A549 (cell line): ENCODE measurements around the gene PCBP4. TPM values are rescaled to one million over a fixed set of nuclear protein-coding genes. Genes with fewer than 3 reads are reported as not detected.

Experiments
- ATAC-seq, 2 experiments: fragments of 200-7000 bp in 1 of 2; fragments of >200 bp in 1 of 2; cut with Nextera tagmentation in 1 of 2; cut with Tn5 transposase in 1 of 2; 3 replicates each; pipeline versions ENCODE4 v1.8.0 to v1.9.1; 2018 to 2020; ENCODE audit warnings: mild to moderate bottlenecking in 1 of 2, moderate library complexity in 1 of 2
- CTCF ChIA-PET: fragments of 300-600 bp; sonication (Branson Sonifier 250); formaldehyde crosslinking; extraction: SDS; loops from one replicate; lab custom pipeline; 2021; ENCODE audit warnings: antibody characterized with exemption, inconsistent platforms; lab: Yijun Ruan, JAX
- POLR2A ChIA-PET: fragments of 350-600 bp; formaldehyde crosslinking; extraction: SDS; loops from one replicate; lab custom pipeline; 2021; ENCODE audit warnings: antibody characterized with exemption, inconsistent platforms; lab: Yijun Ruan, JAX
- DNase-seq, 2 experiments: peaks; one replicate each; pipeline versions ENCODE4 v3.0.0 to v3.0.0-alpha.2; 2011 to 2016; ENCODE audit warnings: low read depth in 1 of 2, low spot score in 1 of 2
- FAIRE-seq: peaks from 2 replicates; lab custom pipeline; 2011; peaks lifted over from hg19 to GRCh38; lab: Jason Lieb, UNC
- H3K27ac ChIP-seq, 2 experiments: fragments of >200 bp; sonication (Bioruptor Twin); formaldehyde crosslinking; 3 replicates each; pipeline ENCODE4 v1.5.1; 2016 to 2017
- H3K4me1 ChIP-seq: fragments of >200 bp; sonication (Bioruptor Twin); formaldehyde crosslinking; 3 replicates; pipeline ENCODE4 v1.6.1; 2016
- H3K4me2 ChIP-seq: fragments of >200 bp; sonication (Bioruptor Twin); formaldehyde crosslinking; 3 replicates; pipeline ENCODE4 v1.6.1; 2016
- H3K4me3 ChIP-seq: fragments of >200 bp; sonication (Bioruptor Twin); formaldehyde crosslinking; 3 replicates; pipeline ENCODE4 v1.5.1; 2016
- H3K9me3 ChIP-seq: fragments of >200 bp; sonication (Bioruptor Twin); formaldehyde crosslinking; 3 replicates; pipeline ENCODE4 v1.6.1; 2016
- ATOH8 ChIP-seq: fragments of 250-450 bp; sonication (Bioruptor Pico); IDR thresholded peaks from 2 replicates; pipeline ENCODE4 v1.5.0; 2020; ENCODE audit warnings: low read depth, mild to moderate bottlenecking, moderate library complexity
- CBX8 ChIP-seq: fragments of 200-600 bp; sonication (generic); IDR thresholded peaks from 2 replicates; pipeline ENCODE4 v1.6.1; 2016
- CHD2 ChIP-seq: fragments of 150-350 bp; IDR thresholded peaks from 2 replicates; pipeline ENCODE4 v1.6.1; 2014; ENCODE audit warnings: low read length; ENCODE audit not compliant: partially characterized antibody
- EHF ChIP-seq: fragments of 250-450 bp; sonication (Bioruptor Pico); IDR thresholded peaks from 2 replicates; pipeline ENCODE4 v1.5.0; 2020; ENCODE audit warnings: mild to moderate bottlenecking
- FOSB ChIP-seq: fragments of 250-450 bp; sonication (Bioruptor Pico); IDR thresholded peaks from 2 replicates; pipeline ENCODE4 v1.5.0; 2020; ENCODE audit warnings: mild to moderate bottlenecking, moderate library complexity
- FOSL2 ChIP-seq, 2 experiments: fragments of 450-650 bp in 1 of 2; fragments of >200 bp in 1 of 2; sonication (Bioruptor Twin) in 1 of 2; formaldehyde crosslinking; IDR thresholded peaks; 2 replicates each; pipeline versions ENCODE4 v1.5.0 to v1.6.1; 2016 to 2020; ENCODE audit warnings: mild to moderate bottlenecking in 1 of 2, moderate library complexity in 1 of 2
- FOXS1 ChIP-seq: fragments of 250-450 bp; sonication (Bioruptor Pico); IDR thresholded peaks from 2 replicates; pipeline ENCODE4 v1.5.0; 2020; ENCODE audit warnings: mild to moderate bottlenecking, moderate library complexity
- GATA3 ChIP-seq: IDR thresholded peaks from 2 replicates; pipeline ENCODE4 v1.6.1; 2012; ENCODE audit warnings: borderline replicate concordance
- HDAC2 ChIP-seq: fragments of 200-600 bp; sonication (generic); IDR thresholded peaks from 2 replicates; pipeline ENCODE4 v1.6.1; 2016
- KDM1A ChIP-seq: fragments of 200-600 bp; sonication (generic); IDR thresholded peaks from 2 replicates; pipeline ENCODE4 v1.6.1; 2016; ENCODE audit warnings: low read depth, mild to moderate bottlenecking
- KDM5A ChIP-seq: fragments of 200-600 bp; sonication (generic); IDR thresholded peaks from 2 replicates; pipeline ENCODE4 v1.6.1; 2016; ENCODE audit warnings: antibody characterized with exemption, mild to moderate bottlenecking
- MAZ ChIP-seq: fragments of 150-350 bp; IDR thresholded peaks from 2 replicates; pipeline ENCODE4 v1.6.1; 2014; ENCODE audit warnings: antibody characterized with exemption, low read depth, low read length, borderline replicate concordance
- MYC ChIP-seq: IDR thresholded peaks from 2 replicates; pipeline ENCODE4 v1.6.1; 2012; ENCODE audit warnings: mild to moderate bottlenecking, inconsistent platforms, low read length, improper control_type of control experiment, borderline replicate concordance
- NFE2L2 ChIP-seq: fragments of 150-350 bp; conservative IDR thresholded peaks from 2 replicates; pipeline ENCODE4 v1.6.1; 2014; ENCODE audit warnings: low read length
- POLR2A ChIP-seq: IDR thresholded peaks from 2 replicates; pipeline ENCODE4 v1.6.1; 2012; ENCODE audit warnings: mild to moderate bottlenecking, low read length
- POLR2AphosphoS2 ChIP-seq: conservative IDR thresholded peaks from 2 replicates; pipeline ENCODE4 v1.6.1; 2012; ENCODE audit warnings: low read length, improper control_type of control experiment, inconsistent platforms
- RARB ChIP-seq: fragments of 250-450 bp; sonication (Bioruptor Pico); IDR thresholded peaks from 2 replicates; pipeline ENCODE4 v1.8.0; 2021; ENCODE audit warnings: mild to moderate bottlenecking, moderate library complexity
- RCOR1 ChIP-seq: fragments of 150-350 bp; IDR thresholded peaks from 2 replicates; pipeline ENCODE4 v1.6.1; 2014; ENCODE audit warnings: antibody characterized with exemption, low read length, low read depth
- SREBF2 ChIP-seq: fragments of 450-650 bp; IDR thresholded peaks from 2 replicates; pipeline ENCODE4 v1.6.1; 2014; ENCODE audit warnings: mild to moderate bottlenecking, moderate library complexity
- TFCP2L1 ChIP-seq: fragments of 250-450 bp; sonication (Bioruptor Pico); IDR thresholded peaks from 2 replicates; pipeline ENCODE4 v1.5.0; 2021; ENCODE audit warnings: mild to moderate bottlenecking
- TP53 ChIP-seq: fragments of 250-450 bp; sonication (Bioruptor Pico); IDR thresholded peaks from 2 replicates; pipeline ENCODE4 v1.5.0; 2021; ENCODE audit warnings: mild to moderate bottlenecking, moderate library complexity
- ZNF302 ChIP-seq: fragments of 250-450 bp; sonication (Bioruptor Pico); IDR thresholded peaks from 2 replicates; pipeline ENCODE4 v1.9.0; 2021; ENCODE audit warnings: inconsistent platforms, mild to moderate bottlenecking, moderate library complexity
- WGBS: methylation state at CpG from one replicate; pipeline ENCODE4 v1.1.6; 2017; ENCODE audit errors: missing lambda C conversion rate; 5-methylcytosine and 5-hydroxymethylcytosine counted together
- polyA plus RNA-seq, 4 experiments: library from polyadenylated mRNA; depleted of rRNA in 3 of 4; stranded (reverse); fragments of >200 nt; fragmentation: RNase III in 1 of 4; extraction: RNeasy Plus Mini Kit Qiagen cat#74134 plus additional on column Dnase treatment in 1 of 4; gene quantifications; 2 replicates in 3 of 4; 3 replicates in 1 of 4; pipeline ENCODE4 v1.2.3, GENCODE V29; 2011 to 2017
- TF ChIP-seq, protein P1 (sequence below): IDR thresholded peaks from 2 replicates; pipeline ENCODE4 v1.6.1; 2012; ENCODE audit warnings: low read depth, borderline replicate concordance
- TF ChIP-seq, protein P2 (sequence below): fragments of >200 bp; sonication (Bioruptor Twin); formaldehyde crosslinking; IDR thresholded peaks from 3 replicates; pipeline ENCODE4 v1.6.1; 2016

PCBP4 gene
- polyA plus RNA-seq, 2 of the 4 experiments (the other 2 are of a cell fraction): 8.6 to 10.9 TPM

- ChIA-PET CTCF (interaction anchor here (1.0 to 4.1 kb wide), 2 partner anchors 14 to 46 kb away, joined by 3 to 19 read pairs; partner anchors contain the start of genes ABHD14A, ABHD14B and PARP3), POLR2A (no interaction called here)
- FAIRE-seq (no peak), ATAC-seq (peak; percentile 13 to 15; a peak in 4 of 6 replicates), DNase-seq (no peak)
- Histone ChIP-seq H3K4me2 (no peak overlapping the region), H3K4me1 (peaks cover 38% of the 10 kb centered on the region), H3K27ac (no peak overlapping the region), H3K4me3 (no peak overlapping the region), H3K9me3 (no peaks in the 10 kb centered on the region)
- 89% methylated on average over 15 of the region's 15 CpGs for WGBS
- TF ChIP-seq POLR2A: no peak
- TF ChIP-seq FOXS1 (CRISPR knock-in tag): no peak
- no peak for TF ChIP-seq TFCP2L1 (CRISPR knock-in tag)
- TF ChIP-seq HDAC2: no peak
- TF ChIP-seq POLR2AphosphoS2: 0 out of 2 replicates have a peak, but pooled peaks have one; percentile 23
These were observed 21.3 kb upstream of the PCBP4 start for GRCh38 chr3:51988286-51989146.

DNA sequence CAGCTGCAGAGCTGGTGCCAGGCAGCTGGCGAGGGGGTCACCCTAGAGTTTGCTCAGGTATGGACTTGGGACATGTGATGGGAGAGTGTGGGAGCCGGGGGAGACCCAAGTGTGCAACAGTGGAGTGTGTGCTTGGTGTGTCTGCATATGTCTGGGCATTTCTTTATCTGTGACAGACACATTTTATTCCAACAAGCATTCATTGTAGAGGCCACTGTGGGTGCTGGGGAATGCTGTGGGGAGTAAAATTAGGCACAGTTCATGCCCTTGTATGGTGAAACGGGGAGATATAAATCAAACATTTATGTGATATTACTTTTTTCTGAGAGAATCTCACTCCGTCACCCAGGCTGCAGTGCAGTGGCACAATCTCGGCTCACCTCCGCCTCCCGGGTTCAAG is 20.3 kb upstream of the PCBP4 start:
- no peak for FAIRE-seq
- no peak for ATAC-seq
- Histone ChIP-seq H3K4me3 (no peak overlapping the region), H3K27ac (no peak overlapping the region), H3K4me1 (peaks cover 32% of the 10 kb centered on the region), H3K4me2 (no peak overlapping the region), H3K9me3 (no peaks in the 10 kb centered on the region)
- ChIA-PET POLR2A (no interaction called here), CTCF (interaction anchor here (1.8 to 4.1 kb wide), 2 partner anchors 13 to 14 kb away, joined by 4 to 19 read pairs; partner anchors contain the start of genes ABHD14A and ABHD14B)
- no peak for DNase-seq
- no peak for TF ChIP-seq EHF (CRISPR knock-in tag)
- TF ChIP-seq MYC: no peak
- no peak for TF ChIP-seq RCOR1
- no peak for TF ChIP-seq CHD2
- TF ChIP-seq MAZ: no peak
- TF ChIP-seq, protein P1, sequence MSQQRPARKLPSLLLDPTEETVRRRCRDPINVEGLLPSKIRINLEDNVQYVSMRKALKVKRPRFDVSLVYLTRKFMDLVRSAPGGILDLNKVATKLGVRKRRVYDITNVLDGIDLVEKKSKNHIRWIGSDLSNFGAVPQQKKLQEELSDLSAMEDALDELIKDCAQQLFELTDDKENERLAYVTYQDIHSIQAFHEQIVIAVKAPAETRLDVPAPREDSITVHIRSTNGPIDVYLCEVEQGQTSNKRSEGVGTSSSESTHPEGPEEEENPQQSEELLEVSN: no peak
- WGBS: 86% methylated on average over 7 of the region's 7 CpGs

GRCh38 chr3:51986010-51986947 is 19.0 kb upstream of the PCBP4 start:
- Histone ChIP-seq H3K9me3 (no peaks in the 10 kb centered on the region), H3K4me2 (peak overlapping the region; percentile 40), H3K27ac (peak overlapping the region in 1 of 2 experiments; percentile 48; a peak in 2 of 6 replicates), H3K4me1 (peaks cover 30% of the 10 kb centered on the region), H3K4me3 (no peak overlapping the region)
- no peak for DNase-seq
- WGBS: 92% methylated on average over 6 of the region's 12 CpGs
- ATAC-seq: no peak
- ChIA-PET CTCF (interaction anchor here (1.3 to 4.1 kb wide), 5 partner anchors 12 to 137 kb away, joined by 3 to 19 read pairs (median 4); partner anchors contain the start of genes ABHD14A, ABHD14B, PARP3 and RRP9), POLR2A (interaction anchor here (0.9 kb wide), 1 partner anchor 10 kb away, joined by 4 read pairs; no protein-coding TSS in a partner anchor)
- 0 out of 2 replicates have a peak, but pooled peaks have one; percentile 38 for TF ChIP-seq POLR2AphosphoS2
- TF ChIP-seq SREBF2: no peak
- no peak for FAIRE-seq

DNA sequence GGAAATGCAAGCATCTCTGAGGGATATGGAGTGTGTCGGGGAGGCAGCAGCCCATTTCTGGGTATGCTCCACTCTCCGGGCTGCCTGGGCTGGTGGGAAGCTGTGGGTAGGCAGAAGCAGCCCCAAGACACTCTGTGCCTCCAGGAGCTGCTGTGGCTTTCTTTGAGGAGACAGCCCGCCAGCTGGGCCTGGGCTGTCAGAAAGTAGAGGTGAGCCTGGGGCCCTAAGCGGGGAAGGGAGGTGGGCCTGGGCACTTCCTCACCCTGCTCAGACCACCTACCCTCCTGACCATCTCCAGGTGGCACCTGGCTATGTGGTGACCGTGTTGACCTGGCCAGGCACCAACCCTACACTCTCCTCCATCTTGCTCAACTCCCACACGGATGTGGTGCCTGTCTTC is 17.8 kb upstream of the PCBP4 start:
- FAIRE-seq (no peak), ATAC-seq (no peak), DNase-seq (no peak)
- ChIA-PET CTCF (interaction anchor here (1.1 to 5.0 kb wide), 3 partner anchors 13 to 44 kb away, joined by 3 to 53 read pairs (median 4); partner anchors contain the start of genes ABHD14A, ABHD14B and RRP9), POLR2A (no interaction called here)
- Histone ChIP-seq H3K4me1 (peaks cover 32% of the 10 kb centered on the region), H3K27ac (no peak overlapping the region), H3K4me2 (no peak overlapping the region), H3K4me3 (no peak overlapping the region), H3K9me3 (no peaks in the 10 kb centered on the region)
- no CpG with 5 or more reads among the region's 6 CpGs for WGBS
- no peak for TF ChIP-seq RARB (CRISPR knock-in tag)
- TF ChIP-seq KDM1A: no peak
- no peak for TF ChIP-seq ZNF302 (CRISPR knock-in tag)
- no peak for TF ChIP-seq NFE2L2
- TF ChIP-seq, protein P2, sequence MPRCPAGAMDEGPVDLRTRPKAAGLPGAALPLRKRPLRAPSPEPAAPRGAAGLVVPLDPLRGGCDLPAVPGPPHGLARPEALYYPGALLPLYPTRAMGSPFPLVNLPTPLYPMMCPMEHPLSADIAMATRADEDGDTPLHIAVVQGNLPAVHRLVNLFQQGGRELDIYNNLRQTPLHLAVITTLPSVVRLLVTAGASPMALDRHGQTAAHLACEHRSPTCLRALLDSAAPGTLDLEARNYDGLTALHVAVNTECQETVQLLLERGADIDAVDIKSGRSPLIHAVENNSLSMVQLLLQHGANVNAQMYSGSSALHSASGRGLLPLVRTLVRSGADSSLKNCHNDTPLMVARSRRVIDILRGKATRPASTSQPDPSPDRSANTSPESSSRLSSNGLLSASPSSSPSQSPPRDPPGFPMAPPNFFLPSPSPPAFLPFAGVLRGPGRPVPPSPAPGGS: no peak
- no peak for TF ChIP-seq TP53 (CRISPR knock-in tag)
- TF ChIP-seq GATA3: no peak
- no peak for TF ChIP-seq CBX8
- TF ChIP-seq FOSL2 (IDR thresholded peaks at IDR 0.05): no peak
- TF ChIP-seq FOSL2 (CRISPR knock-in tag; IDR thresholded peaks at IDR 0.05): no peak
- TF ChIP-seq ATOH8: no peak
- TF ChIP-seq FOSB (CRISPR knock-in tag): no peak
- no peak for TF ChIP-seq KDM5A
